D721Med (cell line): ENCODE results near the gene HAPLN2.

ENCODE experiments used
- DNase-seq: peaks from one replicate; pipeline ENCODE4 v3.0.0; 2011; ENCODE audit warnings: low spot score; ENCODE audit not compliant: insufficient read length
- FAIRE-seq: peaks from 2 replicates; lab custom pipeline; 2011; peaks lifted over from hg19 to GRCh38; lab: Jason Lieb, UNC
- TF ChIP-seq, protein P1 (sequence below): IDR thresholded peaks from 2 replicates; pipeline ENCODE4 v1.5.1; 2012; ENCODE audit warnings: mild to moderate bottlenecking, control low read depth; ENCODE audit not compliant: insufficient read depth; ENCODE audit errors: missing control alignments

HAPLN2 gene

GRCh38 chr1:156642265-156643048 lies 23.2 kb downstream of the HAPLN2 start:
- TF ChIP-seq, protein P1, sequence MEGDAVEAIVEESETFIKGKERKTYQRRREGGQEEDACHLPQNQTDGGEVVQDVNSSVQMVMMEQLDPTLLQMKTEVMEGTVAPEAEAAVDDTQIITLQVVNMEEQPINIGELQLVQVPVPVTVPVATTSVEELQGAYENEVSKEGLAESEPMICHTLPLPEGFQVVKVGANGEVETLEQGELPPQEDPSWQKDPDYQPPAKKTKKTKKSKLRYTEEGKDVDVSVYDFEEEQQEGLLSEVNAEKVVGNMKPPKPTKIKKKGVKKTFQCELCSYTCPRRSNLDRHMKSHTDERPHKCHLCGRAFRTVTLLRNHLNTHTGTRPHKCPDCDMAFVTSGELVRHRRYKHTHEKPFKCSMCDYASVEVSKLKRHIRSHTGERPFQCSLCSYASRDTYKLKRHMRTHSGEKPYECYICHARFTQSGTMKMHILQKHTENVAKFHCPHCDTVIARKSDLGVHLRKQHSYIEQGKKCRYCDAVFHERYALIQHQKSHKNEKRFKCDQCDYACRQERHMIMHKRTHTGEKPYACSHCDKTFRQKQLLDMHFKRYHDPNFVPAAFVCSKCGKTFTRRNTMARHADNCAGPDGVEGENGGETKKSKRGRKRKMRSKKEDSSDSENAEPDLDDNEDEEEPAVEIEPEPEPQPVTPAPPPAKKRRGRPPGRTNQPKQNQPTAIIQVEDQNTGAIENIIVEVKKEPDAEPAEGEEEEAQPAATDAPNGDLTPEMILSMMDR, result no peak
- DNase-seq (no peak), FAIRE-seq (no peak)

- TF ChIP-seq, protein P1, result no peak
- DNase-seq, result no peak
- FAIRE-seq, result no peak
Observed at GRCh38 chr1:156643049-156643777, 24.0 kb downstream of the HAPLN2 start.

DNA sequence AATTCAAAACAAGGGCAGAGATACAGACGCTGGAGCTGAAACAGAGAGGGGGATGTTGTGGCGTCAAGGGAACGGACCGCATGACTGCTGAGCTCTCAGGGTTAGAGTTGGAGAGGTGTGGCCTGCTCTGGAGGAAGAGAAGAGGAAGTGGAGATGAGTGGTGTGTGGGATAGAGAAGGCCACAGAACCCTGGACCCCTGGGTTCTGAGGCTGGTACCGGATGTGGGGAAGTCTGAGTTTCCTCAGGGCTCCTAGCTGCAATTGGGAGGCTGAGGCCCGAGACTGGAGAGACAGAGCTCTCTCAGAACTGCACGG lies 24.5 kb downstream of the HAPLN2 start:
- no peak for FAIRE-seq
- TF ChIP-seq, protein P1, result no peak
- DNase-seq, result no peak

DNA sequence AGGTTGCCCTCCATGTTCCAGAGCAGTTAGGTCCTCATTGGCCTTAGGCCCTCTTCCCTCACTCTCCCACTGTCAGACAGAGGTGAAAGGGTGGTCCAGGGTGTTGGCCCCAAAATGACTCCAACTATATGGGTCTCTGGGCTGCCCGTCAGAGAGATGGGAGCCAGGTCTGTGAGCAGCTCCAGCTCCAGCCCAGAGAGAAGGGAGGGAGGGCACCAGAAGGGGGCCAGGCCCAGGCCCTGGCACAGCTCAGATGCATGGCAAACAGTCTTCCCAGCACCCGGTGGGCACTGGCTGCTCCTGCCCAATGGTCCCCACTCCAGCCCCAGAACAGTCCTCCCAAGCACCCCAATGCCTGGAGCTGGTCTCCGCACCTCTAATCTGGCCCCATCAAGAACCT lies 24.9 kb downstream of the HAPLN2 start:
- no peak for DNase-seq
- TF ChIP-seq, protein P1, result no peak
- FAIRE-seq, result no peak

- DNase-seq (no peak), FAIRE-seq (no peak)
- TF ChIP-seq, protein P1, result no peak
Observed at GRCh38 chr1:156644640-156645039, 25.4 kb downstream of the HAPLN2 start.

DNA sequence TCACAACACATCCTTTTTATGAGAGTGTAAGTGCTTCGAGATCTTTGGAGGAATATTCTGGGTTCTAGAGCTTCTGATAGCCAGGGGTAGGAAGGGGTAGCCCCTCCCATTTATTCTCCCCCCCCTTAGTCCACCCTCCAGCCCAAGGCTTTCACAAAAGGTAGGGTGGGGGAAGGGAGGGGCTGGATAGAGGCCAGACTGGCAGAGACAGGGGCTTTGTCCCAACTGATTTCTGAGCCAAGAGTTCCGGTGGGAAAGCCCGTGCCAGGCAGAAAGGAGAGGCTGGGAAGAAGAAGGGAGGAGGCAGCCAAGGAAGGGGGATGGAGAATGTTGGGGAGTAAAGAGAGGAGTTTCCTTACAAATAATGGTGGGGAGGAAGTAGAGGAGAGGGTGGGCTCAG lies 25.8 kb downstream of the HAPLN2 start:
- FAIRE-seq, result no peak
- no peak for DNase-seq
- TF ChIP-seq, protein P1, result no peak

DNA sequence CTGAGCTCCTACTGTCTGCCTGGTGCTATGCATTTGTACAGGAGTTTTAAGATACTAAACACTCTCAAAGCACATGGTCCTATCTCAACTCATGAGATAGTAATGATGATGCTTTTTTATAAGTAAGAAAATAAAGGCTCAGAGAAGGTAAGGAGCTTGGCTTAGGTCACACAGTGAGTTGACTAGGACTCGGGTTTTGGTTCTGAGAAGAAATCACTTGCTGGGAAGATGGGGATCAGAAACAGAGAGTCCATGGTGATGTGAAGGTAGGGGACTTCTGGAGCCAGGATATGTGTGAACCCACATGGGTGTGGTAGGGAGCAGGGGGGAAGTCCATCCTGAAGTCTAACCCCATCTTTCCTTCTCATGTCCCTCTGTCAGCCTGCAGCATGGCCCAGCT lies 26.5 kb downstream of the HAPLN2 start:
- FAIRE-seq (no peak), DNase-seq (no peak)
- TF ChIP-seq, protein P1, result no peak
